ENCODE results near the gene PRKAG2. TPM values are rescaled to one million over a fixed set of nuclear protein-coding genes. Genes with fewer than 3 reads are reported as not detected.

PRKAG2 gene
- total and polyA plus RNA-seq, 4 donors, result 17.5 to 33.3 (median 23.9) TPM

- Histone ChIP-seq H3K36me3 (ENCODE audit: control insufficient read depth in 4 of 4, insufficient read depth in 4 of 4, low read length in 4 of 4) (no peaks in the 10 kb centered on the region), H3K4me1 (ENCODE audit: control insufficient read depth in 5 of 5, insufficient read depth in 5 of 5, low read length in 5 of 5) (peaks cover 0 to 3% (median 0%) of the 10 kb centered on the region in 5 donors), H3K9ac (ENCODE audit: insufficient read depth in 1 of 2, low read length in 2 of 2) (no peak overlapping the region), H3K9me3 (ENCODE audit: control insufficient read depth in 4 of 4, insufficient read depth in 3 of 4, low read length in 3 of 4) (no peaks in the 10 kb centered on the region), H3K4me3 (no peak overlapping the region), H3K27me3 (ENCODE audit: control insufficient read depth in 3 of 3, insufficient read depth in 3 of 3, low read length in 2 of 3) (peaks cover 0 to 4% (median 3%) of the 10 kb centered on the region in 3 donors), H3K27ac (ENCODE audit: low read depth in 1 of 2, low read length in 1 of 2) (no peak overlapping the region)
- TF ChIP-seq CTCF (IDR thresholded peaks at IDR 0.05; ENCODE audit: control extremely low read depth, extremely low read depth), result no peak
- no peak for ATAC-seq (ENCODE audit: insufficient read depth, low FRiP score)
- 94 to 95% methylated on average over 4 of the region's 4 CpGs for WGBS, 2 donors
- no peak for DNase-seq
Observed at GRCh38 chr7:151896086-151896485, 19.2 kb upstream of the PRKAG2 start.

- Histone ChIP-seq H3K9me3 (ENCODE audit: control insufficient read depth in 4 of 4, insufficient read depth in 3 of 4, low read length in 3 of 4) (no peaks in the 10 kb centered on the region), H3K4me3 (no peak overlapping the region), H3K27ac (ENCODE audit: low read depth in 1 of 2, low read length in 1 of 2) (no peak overlapping the region), H3K36me3 (ENCODE audit: control insufficient read depth in 4 of 4, insufficient read depth in 4 of 4, low read length in 4 of 4) (no peaks in the 10 kb centered on the region), H3K4me1 (ENCODE audit: control insufficient read depth in 5 of 5, insufficient read depth in 5 of 5, low read length in 5 of 5) (peaks cover 0 to 3% (median 0%) of the 10 kb centered on the region in 5 donors), H3K27me3 (ENCODE audit: control insufficient read depth in 3 of 3, insufficient read depth in 3 of 3, low read length in 2 of 3) (peaks cover 0 to 6% (median 2%) of the 10 kb centered on the region in 3 donors), H3K9ac (ENCODE audit: insufficient read depth in 1 of 2, low read length in 2 of 2) (no peak overlapping the region)
- 84 to 95% methylated on average over 10 of the region's 10 CpGs for WGBS, 2 donors
- no peak for DNase-seq
- ATAC-seq (ENCODE audit: insufficient read depth, low FRiP score), result no peak
- no peak for TF ChIP-seq CTCF (IDR thresholded peaks at IDR 0.05; ENCODE audit: control extremely low read depth, extremely low read depth)
Observed at GRCh38 chr7:151895631-151896031, 18.7 kb upstream of the PRKAG2 start.

GRCh38 chr7:151895008-151895630 lies 18.2 kb upstream of the PRKAG2 start:
- no peak for DNase-seq

More at GRCh38 chr7:151895008-151895630, 18.2 kb upstream of the PRKAG2 start:
- Histone ChIP-seq H3K27ac (ENCODE audit: low read depth in 1 of 2, low read length in 1 of 2) (no peak overlapping the region), H3K4me1 (ENCODE audit: control insufficient read depth in 5 of 5, insufficient read depth in 5 of 5, low read length in 5 of 5) (peaks cover 0 to 3% (median 0%) of the 10 kb centered on the region in 5 donors), H3K9me3 (ENCODE audit: control insufficient read depth in 4 of 4, insufficient read depth in 3 of 4, low read length in 3 of 4) (no peaks in the 10 kb centered on the region), H3K36me3 (ENCODE audit: control insufficient read depth in 4 of 4, insufficient read depth in 4 of 4, low read length in 4 of 4) (no peaks in the 10 kb centered on the region), H3K9ac (ENCODE audit: insufficient read depth in 1 of 2, low read length in 2 of 2) (no peak overlapping the region), H3K27me3 (ENCODE audit: control insufficient read depth in 3 of 3, insufficient read depth in 3 of 3, low read length in 2 of 3) (peaks cover 0 to 7% (median under 1%) of the 10 kb centered on the region in 3 donors), H3K4me3 (no peak overlapping the region)
- no peak for TF ChIP-seq CTCF (IDR thresholded peaks at IDR 0.05; ENCODE audit: control extremely low read depth, extremely low read depth)
- WGBS, 2 donors, result 72 to 82% methylated on average over 21 of the region's 21 CpGs
- no peak for ATAC-seq (ENCODE audit: insufficient read depth, low FRiP score)
